ENCODE data around the gene F2. TPM values are rescaled to one million over a fixed set of nuclear protein-coding genes. Genes with fewer than 3 reads are reported as not detected.
A peak's percentile ranks its signal among the peaks of the same experiment; 100 is the strongest.

F2 gene
- total RNA-seq, 1 donor from 2014 or later = not detected

- DNase-seq (peak; percentile 30), ATAC-seq (peak in 1 of 2 donors; percentile 11)
- no peak for TF ChIP-seq CTCF (IDR thresholded peaks at IDR 0.05)
- Histone ChIP-seq H3K4me1 (no peaks in the 10 kb centered on the region), H3K27me3 (ENCODE audit: low read depth) (no peaks in the 10 kb centered on the region), H3K27ac (no peak overlapping the region), H3K4me3 (no peak overlapping the region), H3K9me3 (no peaks in the 10 kb centered on the region), H3K36me3 (no peaks in the 10 kb centered on the region)
- intact Hi-C loops (cut with DNase I) = no loop called here
These were observed 9.1 kb downstream of the F2 start for GRCh38 chr11:46727952-46728658.

- Histone ChIP-seq H3K27me3 (ENCODE audit: low read depth) (no peaks in the 10 kb centered on the region), H3K4me1 (no peaks in the 10 kb centered on the region), H3K9me3 (no peaks in the 10 kb centered on the region), H3K27ac (no peak overlapping the region), H3K36me3 (no peaks in the 10 kb centered on the region), H3K4me3 (no peak overlapping the region)
- no peak for TF ChIP-seq CTCF (IDR thresholded peaks at IDR 0.05)
- ATAC-seq (no peak), DNase-seq (peak; percentile 23)
- intact Hi-C loops (cut with DNase I) = no loop called here
These were observed 9.6 kb downstream of the F2 start for GRCh38 chr11:46728659-46729040.

- no peaks in the 10 kb centered on the region for H3K4me1 ChIP-seq
- ATAC-seq = no peak
- H3K36me3 ChIP-seq = no peaks in the 10 kb centered on the region
- H3K27me3 ChIP-seq (ENCODE audit: low read depth) = no peaks in the 10 kb centered on the region
- no peak overlapping the region for H3K4me3 ChIP-seq
- no peak overlapping the region for H3K27ac ChIP-seq
- DNase-seq = peak; percentile 26
- no peaks in the 10 kb centered on the region for H3K9me3 ChIP-seq
- TF ChIP-seq CTCF (IDR thresholded peaks at IDR 0.05) = no peak
- intact Hi-C loops (cut with DNase I) = no loop called here
These were observed 10.4 kb downstream of the F2 start for GRCh38 chr11:46729110-46730027.

DNA sequence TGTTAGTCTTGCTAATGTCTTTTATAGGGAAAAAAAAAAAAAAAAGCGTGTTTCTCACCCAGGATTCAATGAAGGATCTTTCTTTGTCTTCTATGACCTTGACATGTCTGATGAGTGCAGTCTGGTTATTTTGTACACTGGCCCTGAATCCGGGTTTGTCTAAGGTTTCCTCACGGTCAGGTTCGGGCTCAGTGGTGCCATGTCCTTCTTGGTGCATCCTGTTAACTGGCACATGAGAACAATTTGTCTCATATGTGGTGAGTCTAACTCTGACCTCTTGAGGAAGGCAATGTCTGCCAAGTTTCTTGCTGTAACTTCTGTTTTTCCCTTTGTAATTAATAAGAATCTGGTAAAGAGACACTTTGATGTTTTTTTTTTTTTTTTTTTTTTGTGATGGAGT lies 12.5 kb downstream of the F2 start:
- Histone ChIP-seq H3K36me3 (no peaks in the 10 kb centered on the region), H3K4me3 (no peak overlapping the region), H3K27me3 (ENCODE audit: low read depth) (no peaks in the 10 kb centered on the region), H3K4me1 (no peaks in the 10 kb centered on the region), H3K9me3 (no peaks in the 10 kb centered on the region), H3K27ac (no peak overlapping the region)
- no peak for ATAC-seq
- intact Hi-C loops (cut with DNase I) = no loop called here
- no peak for TF ChIP-seq CTCF (IDR thresholded peaks at IDR 0.05)
- peak; percentile 6 for DNase-seq

DNA sequence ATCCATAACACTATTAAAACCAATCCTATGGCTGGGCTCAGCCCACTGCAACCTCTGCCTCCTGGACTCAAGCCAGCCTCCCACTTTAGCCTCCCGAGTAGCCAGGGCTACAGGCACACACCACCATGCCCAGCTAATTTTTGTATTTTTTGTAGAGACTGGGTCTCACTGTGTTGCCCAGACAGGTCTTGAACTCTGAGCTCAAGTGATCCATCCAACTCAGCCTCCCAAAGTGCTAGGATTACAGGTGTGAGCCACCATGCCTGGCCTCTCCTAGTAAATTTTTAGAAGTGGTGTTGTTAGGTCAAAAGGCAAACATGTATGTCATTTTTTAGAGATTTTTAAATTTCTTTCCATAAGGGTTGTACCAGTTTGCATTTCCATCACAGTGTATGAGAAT lies 14.2 kb downstream of the F2 start:
- H3K4me3 ChIP-seq = no peak overlapping the region
- no peak for DNase-seq
- ATAC-seq = no peak
- no peaks in the 10 kb centered on the region for H3K27me3 ChIP-seq (ENCODE audit: low read depth)
- intact Hi-C loops (cut with DNase I) = no loop called here
- H3K9me3 ChIP-seq = no peaks in the 10 kb centered on the region
- H3K27ac ChIP-seq = no peak overlapping the region
- TF ChIP-seq CTCF (IDR thresholded peaks at IDR 0.05) = no peak
- no peaks in the 10 kb centered on the region for H3K36me3 ChIP-seq
- H3K4me1 ChIP-seq = no peaks in the 10 kb centered on the region

Data from lower lobe of right lung (tissue), 2 donors.